Upper lobe of left lung (tissue), 6 donors: ENCODE results near the gene GATA3. TPM values are rescaled to one million over a fixed set of nuclear protein-coding genes. Genes with fewer than 3 reads are reported as not detected.

Source experiments
- ATAC-seq, 2 donors: fragments of 200-7000 bp; cut with Tn5 transposase; one replicate each; pipeline ENCODE4 v1.9.1; 2022; ENCODE audit warnings: mild to moderate bottlenecking in 2 of 2, moderate library complexity in 2 of 2; ENCODE audit not compliant: low FRiP score in 2 of 2
- DNase-seq, 2 donors: peaks; one replicate each; pipeline ENCODE4 v3.0.0-alpha.2; 2019 to 2020
- H3K27ac ChIP-seq, 4 donors: fragments of 200-600 bp; sonication (generic); one replicate each; pipeline ENCODE4 v1.5.1; 2016 to 2019
- H3K27me3 ChIP-seq, 4 donors: fragments of 200-600 bp; sonication (generic); one replicate each; pipeline ENCODE4 v1.5.1; 2017 to 2019
- H3K36me3 ChIP-seq, 4 donors: fragments of 200-600 bp; sonication (generic); one replicate each; pipeline ENCODE4 v1.5.1; 2016 to 2019
- H3K4me1 ChIP-seq, 4 donors: fragments of 200-600 bp; sonication (generic); one replicate each; pipeline ENCODE4 v1.5.1; 2018 to 2019
- H3K4me3 ChIP-seq, 4 donors: fragments of 200-600 bp; sonication (generic); one replicate each; pipeline ENCODE4 v1.5.1; 2017 to 2019; ENCODE audit warnings: mild to moderate bottlenecking in 2 of 4, moderate library complexity in 1 of 4
- H3K9me3 ChIP-seq, 4 donors: fragments of 200-600 bp; sonication (generic); one replicate each; pipeline ENCODE4 v1.5.1; 2018 to 2019
- CTCF ChIP-seq, 6 experiments: fragments of 450-650 bp in 4 of 6; fragments of 200-600 bp in 2 of 6; sonication (generic) in 2 of 6; IDR thresholded peaks; one replicate each; pipeline ENCODE4 v1.5.1; 2016 to 2019; ENCODE audit warnings: antibody characterized with exemption in 6 of 6
- EP300 ChIP-seq, 4 donors: sonication (generic); formaldehyde crosslinking; IDR thresholded peaks; one replicate each; pipeline ENCODE4 v1.5.1; 2017; ENCODE audit warnings: antibody characterized with exemption in 4 of 4, control low read depth in 2 of 4
- POLR2A ChIP-seq, 4 donors: fragments of 450-650 bp; IDR thresholded peaks; one replicate each; pipeline ENCODE4 v1.5.1; 2016 to 2017; ENCODE audit warnings: antibody characterized with exemption in 4 of 4, mild to moderate bottlenecking in 2 of 4
- POLR2AphosphoS5 ChIP-seq, 2 donors: sonication (generic); formaldehyde crosslinking; IDR thresholded peaks; one replicate each; pipeline ENCODE4 v1.5.1; 2017; ENCODE audit warnings: antibody characterized with exemption in 2 of 2
- WGBS, 2 donors: methylation state at CpG; one replicate each; pipeline ENCODE4 v1.1.5; 2017 to 2018; 5-methylcytosine and 5-hydroxymethylcytosine counted together
- total RNA-seq, 6 donors: library from RNA; depleted of rRNA in 4 of 6; stranded (reverse); fragments of >200 nt in 4 of 6; gene quantifications; one replicate each; pipeline versions ENCODE4 v1.1.0 to v1.2.1, GENCODE V29; 2016 to 2021
- donor health status: DM: no; HTN: no; CAD: no; lungs with moderate emphysema.
- donor health status: DM: no; HTN: yes; CAD: no; lungs with severe emphysema.

Gene GATA3
- total RNA-seq, 6 donors from 2014 or later, result 0.22 to 6.3 (median 2.7) TPM

- H3K4me1 ChIP-seq, result peaks cover 18 to 42% (median 21%) of the 10 kb centered on the region in 4 donors
- 10 to 12% methylated on average over 22 of the region's 22 CpGs for WGBS, 2 donors
- H3K27me3 ChIP-seq, result peaks cover 6 to 95% (median 43%) of the 10 kb centered on the region in 4 donors
- TF ChIP-seq EP300 (IDR thresholded peaks at IDR 0.05), result no peak
- H3K36me3 ChIP-seq, result no peaks in the 10 kb centered on the region
- H3K27ac ChIP-seq, result no peak overlapping the region
- ATAC-seq, result no peak
- DNase-seq, result no peak
- no peaks in the 10 kb centered on the region for H3K9me3 ChIP-seq
- H3K4me3 ChIP-seq, result no peak overlapping the region
Observed at GRCh38 chr10:8037941-8038894, 16.3 kb upstream of the GATA3 start.

DNA sequence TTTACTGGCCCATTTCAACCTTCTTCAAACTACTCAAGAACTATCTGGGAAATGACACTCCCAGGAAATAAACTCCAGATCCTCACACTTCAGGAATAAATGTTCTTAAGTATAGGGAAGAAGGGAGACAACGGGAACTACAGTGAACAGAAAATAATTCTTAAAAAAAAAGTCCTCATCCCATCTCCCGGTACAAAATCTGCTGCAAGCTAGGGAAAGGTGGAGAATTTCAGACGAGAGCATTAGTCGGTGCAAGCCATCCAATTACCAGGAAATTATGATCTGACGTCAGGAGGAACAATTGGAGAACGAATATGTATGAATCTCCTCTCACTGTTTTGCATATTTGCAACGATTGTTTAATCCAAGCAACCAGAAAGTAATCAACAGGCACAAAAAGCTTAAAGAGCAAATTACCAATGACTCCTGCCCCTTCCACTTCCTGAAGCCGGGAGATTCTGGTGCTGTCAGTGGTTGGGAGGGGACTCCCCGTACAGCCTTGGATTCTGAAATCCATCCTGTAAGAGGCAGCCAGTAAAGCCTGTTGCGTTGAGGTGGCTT lies 15.1 kb upstream of the GATA3 start:
- ATAC-seq, result no peak
- WGBS, 2 donors, result 7 to 10% methylated on average over 10 of the region's 10 CpGs
- TF ChIP-seq EP300 (IDR thresholded peaks at IDR 0.05), result no peak
- TF ChIP-seq POLR2AphosphoS5 (IDR thresholded peaks at IDR 0.05), result no peak
- no peak for TF ChIP-seq CTCF (IDR thresholded peaks at IDR 0.05)
- TF ChIP-seq POLR2A (IDR thresholded peaks at IDR 0.05), result no peak
- no peaks in the 10 kb centered on the region for H3K9me3 ChIP-seq
- DNase-seq, result no peak
- no peaks in the 10 kb centered on the region for H3K36me3 ChIP-seq
- H3K4me1 ChIP-seq, result peaks cover 20 to 43% (median 22%) of the 10 kb centered on the region in 4 donors
- H3K4me3 ChIP-seq, result no peak overlapping the region
- no peak overlapping the region for H3K27ac ChIP-seq
- H3K27me3 ChIP-seq, result peaks cover 6 to 97% (median 40%) of the 10 kb centered on the region in 4 donors

DNA sequence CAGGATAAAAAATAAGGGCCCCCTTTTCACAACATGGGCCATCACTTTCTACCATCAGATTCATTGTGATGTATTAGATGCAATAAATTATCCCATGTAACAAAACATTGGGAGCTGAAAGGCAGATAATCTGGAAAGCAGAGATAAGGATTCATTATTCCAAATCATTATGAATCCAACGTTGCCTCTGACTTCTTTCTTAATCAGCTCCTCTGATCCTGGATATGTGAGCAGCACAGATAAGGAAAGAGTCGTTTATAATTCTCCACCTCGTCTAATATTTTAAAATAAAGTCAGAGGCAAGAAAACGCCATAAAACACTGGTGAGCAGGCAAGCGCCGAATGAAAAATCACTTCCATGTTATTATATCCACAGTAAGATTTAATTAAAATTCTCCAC lies 13.8 kb upstream of the GATA3 start:
- DNase-seq, result no peak
- H3K9me3 ChIP-seq, result no peaks in the 10 kb centered on the region
- no peak overlapping the region for H3K4me3 ChIP-seq
- TF ChIP-seq CTCF (IDR thresholded peaks at IDR 0.05) (no peak), POLR2AphosphoS5 (IDR thresholded peaks at IDR 0.05) (no peak), POLR2A (IDR thresholded peaks at IDR 0.05) (no peak), EP300 (IDR thresholded peaks at IDR 0.05) (no peak)
- peaks cover 5 to 97% (median 42%) of the 10 kb centered on the region in 4 donors for H3K27me3 ChIP-seq
- no peaks in the 10 kb centered on the region for H3K36me3 ChIP-seq
- no peak overlapping the region for H3K27ac ChIP-seq
- 11 to 12% methylated on average over 6 of the region's 6 CpGs for WGBS, 2 donors
- H3K4me1 ChIP-seq, result peaks cover 20 to 46% (median 27%) of the 10 kb centered on the region in 4 donors
- ATAC-seq, result no peak

DNA sequence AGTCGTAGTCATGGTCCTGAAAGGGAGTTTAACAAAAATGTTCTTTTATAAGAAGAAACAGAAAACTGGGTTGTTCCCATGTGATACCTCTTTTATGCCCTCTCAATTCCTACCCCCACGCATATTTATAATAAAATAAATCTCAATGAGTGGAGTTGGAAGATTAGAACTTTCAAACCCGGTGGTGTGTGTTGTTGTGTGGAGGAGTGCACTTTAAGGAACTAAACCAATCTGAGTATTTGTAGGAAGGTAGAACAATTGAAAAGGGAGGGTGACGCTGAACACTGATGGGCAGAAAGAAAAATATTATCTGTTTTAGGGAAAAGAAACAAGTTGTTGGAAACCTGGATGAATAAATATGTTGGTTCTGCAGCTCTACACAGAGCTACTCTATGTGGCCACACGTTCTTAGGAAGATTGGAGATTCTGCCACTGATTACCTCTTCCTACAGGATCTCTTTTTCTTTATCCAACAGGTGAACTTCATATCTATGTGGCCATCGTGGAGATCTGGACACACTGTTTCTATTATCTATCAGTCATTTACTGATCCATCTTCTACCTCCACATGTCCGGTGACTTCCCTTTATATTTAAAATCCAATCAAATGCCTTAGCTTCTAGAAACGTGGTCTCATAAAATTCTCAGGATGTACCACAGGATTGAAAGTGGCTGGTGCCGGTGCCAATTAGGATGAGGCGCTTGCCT lies 13.1 kb upstream of the GATA3 start:
- 5 to 6% methylated on average over 10 of the region's 10 CpGs for WGBS, 2 donors
- peaks cover 20 to 39% (median 26%) of the 10 kb centered on the region in 4 donors for H3K4me1 ChIP-seq

More for the DNA sequence above, 13.1 kb upstream of the GATA3 start:
- Histone ChIP-seq H3K36me3 (no peaks in the 10 kb centered on the region), H3K27me3 (peaks cover 3 to 97% (median 43%) of the 10 kb centered on the region in 4 donors), H3K9me3 (no peaks in the 10 kb centered on the region), H3K27ac (no peak overlapping the region), H3K4me3 (no peak overlapping the region)
- DNase-seq (no peak), ATAC-seq (no peak)
- TF ChIP-seq POLR2A (IDR thresholded peaks at IDR 0.05), result no peak
- TF ChIP-seq EP300 (IDR thresholded peaks at IDR 0.05), result no peak
- TF ChIP-seq CTCF (IDR thresholded peaks at IDR 0.05), result no peak
- no peak for TF ChIP-seq POLR2AphosphoS5 (IDR thresholded peaks at IDR 0.05)
